ENCODE data around the gene ARHGAP4.
A peak's percentile ranks its signal among the peaks of the same experiment; 100 is the strongest.

Gene ARHGAP4

DNA sequence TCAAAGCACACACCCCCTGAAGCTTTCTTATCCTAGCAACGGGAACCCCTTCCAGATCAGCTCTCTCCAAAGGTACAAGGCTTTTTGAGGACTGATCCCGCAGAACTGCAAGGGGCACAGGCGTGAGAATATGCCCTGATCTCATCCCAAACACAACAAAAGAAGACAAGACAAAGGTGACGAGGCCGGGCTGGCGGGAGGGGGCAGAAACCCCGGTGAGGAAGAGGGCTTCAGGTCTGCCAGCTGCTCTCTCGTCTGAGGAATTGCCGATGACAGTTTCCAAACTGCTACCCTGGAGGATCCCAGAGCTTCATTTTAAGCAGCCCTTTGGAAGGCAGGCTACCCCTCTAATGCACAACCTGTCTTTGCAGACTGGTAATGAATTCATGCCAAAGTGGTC lies 42.2 kb upstream of the ARHGAP4 start:
- peak overlapping the region; percentile 85 for H3K4me3 ChIP-seq (ENCODE audit: low read depth, low read length)
- in situ Hi-C loops (cut with HindIII; ENCODE audit: low sequenced_read_pairs) = no loop called here
- DNase-seq (ENCODE audit: low read depth) = no peak
- no peak for TF ChIP-seq CTCF (IDR thresholded peaks at IDR 0.05; ENCODE audit: low read depth, low read length, missing control alignments)

GRCh38 chrX:153967536-153968224 lies 41.6 kb upstream of the ARHGAP4 start:
- H3K4me3 ChIP-seq (ENCODE audit: low read depth, low read length) = peak overlapping the region; percentile 85
- TF ChIP-seq CTCF (IDR thresholded peaks at IDR 0.05; ENCODE audit: low read depth, low read length, missing control alignments) = no peak
- DNase-seq (ENCODE audit: low read depth) = no peak
- in situ Hi-C loops (cut with HindIII; ENCODE audit: low sequenced_read_pairs) = no loop called here

- H3K4me3 ChIP-seq (ENCODE audit: low read depth, low read length) = no peak overlapping the region
- DNase-seq (ENCODE audit: low read depth) = no peak
- in situ Hi-C loops (cut with HindIII; ENCODE audit: low sequenced_read_pairs) = no loop called here
- TF ChIP-seq CTCF (IDR thresholded peaks at IDR 0.05; ENCODE audit: low read depth, low read length, missing control alignments) = no peak
Observed at GRCh38 chrX:153966841-153967535, 40.9 kb upstream of the ARHGAP4 start.

DNA sequence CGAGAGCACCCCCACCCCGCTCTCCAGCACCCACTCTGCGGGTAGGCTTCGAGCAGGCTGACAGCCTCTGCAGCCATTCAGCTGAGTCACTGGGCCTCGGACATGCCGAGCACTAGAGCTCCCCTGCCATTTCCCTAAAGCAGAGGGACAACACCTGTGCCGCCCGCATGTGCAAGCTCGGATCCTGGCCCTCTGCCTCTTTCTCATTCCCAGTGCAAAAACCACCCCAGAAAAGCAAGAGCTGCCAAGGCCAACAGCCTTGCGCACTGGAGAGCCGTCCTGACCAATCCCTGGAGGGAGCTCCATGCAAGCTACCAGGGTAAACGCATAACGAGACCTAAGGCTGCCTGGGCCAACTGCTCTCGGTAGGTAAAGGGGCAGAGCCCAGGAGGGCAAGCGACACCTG lies 40.2 kb upstream of the ARHGAP4 start:
- no peak for TF ChIP-seq CTCF (IDR thresholded peaks at IDR 0.05; ENCODE audit: low read depth, low read length, missing control alignments)
- in situ Hi-C loops (cut with HindIII; ENCODE audit: low sequenced_read_pairs) = no loop called here
- DNase-seq (ENCODE audit: low read depth) = no peak
- H3K4me3 ChIP-seq (ENCODE audit: low read depth, low read length) = no peak overlapping the region

DNA sequence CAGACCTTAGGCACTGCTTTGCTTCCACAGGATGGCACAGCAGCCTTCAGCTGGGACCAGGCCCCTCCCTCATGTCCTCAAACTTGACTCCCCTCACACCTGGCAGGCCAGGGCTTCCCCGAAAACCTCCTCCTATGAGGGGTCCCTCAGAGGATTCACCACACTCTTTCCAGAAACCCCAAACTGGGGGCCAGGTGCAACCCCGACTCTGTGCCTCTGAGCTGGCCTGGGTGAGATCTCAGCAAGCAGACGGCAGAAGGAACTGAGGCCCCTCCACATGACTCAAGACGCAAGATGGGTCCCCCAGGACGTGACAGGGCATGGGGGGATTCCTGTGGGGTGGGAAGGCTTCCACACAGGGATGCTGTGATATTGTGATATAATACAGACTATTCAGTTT lies 39.3 kb upstream of the ARHGAP4 start:
- H3K4me3 ChIP-seq (ENCODE audit: low read depth, low read length) = no peak overlapping the region
- in situ Hi-C loops (cut with HindIII; ENCODE audit: low sequenced_read_pairs) = no loop called here
- no peak for TF ChIP-seq CTCF (IDR thresholded peaks at IDR 0.05; ENCODE audit: low read depth, low read length, missing control alignments)
- DNase-seq (ENCODE audit: low read depth) = no peak

- no peak for DNase-seq (ENCODE audit: low read depth)
- no peak for TF ChIP-seq CTCF (IDR thresholded peaks at IDR 0.05; ENCODE audit: low read depth, low read length, missing control alignments)
Observed at GRCh38 chrX:153964105-153964504, 38.0 kb upstream of the ARHGAP4 start.

More at GRCh38 chrX:153964105-153964504, 38.0 kb upstream of the ARHGAP4 start:
- H3K4me3 ChIP-seq (ENCODE audit: low read depth, low read length) = no peak overlapping the region
- in situ Hi-C loops (cut with HindIII; ENCODE audit: low sequenced_read_pairs) = no loop called here
